D721Med (cell line): Measurements from ENCODE around the gene PPIL1.

Experiments used
- DNase-seq: peaks from one replicate; pipeline ENCODE4 v3.0.0; 2011; ENCODE audit warnings: low spot score; ENCODE audit not compliant: insufficient read length
- FAIRE-seq: peaks from 2 replicates; lab custom pipeline; 2011; peaks lifted over from hg19 to GRCh38; lab: Jason Lieb, UNC
- CTCF ChIP-seq: IDR thresholded peaks from 2 replicates; pipeline ENCODE4 v1.5.1; 2012; ENCODE audit warnings: mild to moderate bottlenecking, control low read depth; ENCODE audit not compliant: insufficient read depth; ENCODE audit errors: missing control alignments

The PPIL1 gene

DNA sequence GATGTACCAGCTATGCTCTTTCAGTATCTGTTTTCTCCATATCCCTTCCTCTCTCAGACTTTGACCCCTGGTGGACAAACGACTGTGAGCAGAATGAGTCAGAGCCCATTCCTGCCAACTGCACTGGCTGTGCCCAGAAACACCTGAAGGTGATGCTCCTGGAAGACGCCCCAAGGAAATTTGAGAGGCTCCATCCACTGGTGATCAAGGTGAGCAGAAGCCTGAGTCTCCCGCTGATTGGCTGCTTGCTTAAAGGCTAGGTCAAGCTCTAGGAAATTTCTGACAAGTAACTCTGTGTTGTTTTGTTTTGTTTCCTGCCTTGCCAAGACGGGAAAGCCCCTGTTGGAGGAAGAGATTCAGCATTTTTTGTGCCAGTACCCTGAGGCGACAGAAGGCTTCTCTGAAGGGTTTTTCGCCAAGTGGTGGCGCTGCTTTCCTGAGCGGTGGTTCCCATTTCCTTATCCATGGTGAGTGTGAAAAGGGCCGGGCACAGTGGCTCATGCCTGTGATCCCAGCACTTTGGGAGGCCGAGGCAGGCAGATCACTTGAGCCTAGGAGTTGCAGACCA lies 39.7 kb upstream of the PPIL1 start:
- DNase-seq, result no peak
- no peak for FAIRE-seq
- TF ChIP-seq CTCF, result peak; percentile 2

DNA sequence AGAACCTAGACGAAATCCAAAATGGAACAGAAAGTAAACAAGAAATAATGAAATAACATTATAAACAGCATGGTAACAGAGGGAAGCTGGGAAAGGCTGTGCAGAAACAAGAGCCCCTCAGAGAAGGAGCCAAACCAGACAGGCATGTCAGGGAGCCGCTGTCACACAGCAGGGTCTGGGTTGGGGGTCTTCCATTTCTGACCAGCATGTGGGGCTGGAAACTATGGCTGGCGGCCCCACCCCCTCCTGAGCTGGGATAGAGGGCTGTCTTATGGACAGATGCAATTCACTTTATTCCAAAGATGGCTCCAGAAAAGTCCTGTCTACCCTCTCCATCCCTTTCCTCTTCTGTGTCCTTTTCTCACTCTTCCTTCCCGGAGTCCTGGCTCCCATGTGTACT lies 38.5 kb upstream of the PPIL1 start:
- FAIRE-seq (no peak), DNase-seq (no peak)
- TF ChIP-seq CTCF, result no peak

DNA sequence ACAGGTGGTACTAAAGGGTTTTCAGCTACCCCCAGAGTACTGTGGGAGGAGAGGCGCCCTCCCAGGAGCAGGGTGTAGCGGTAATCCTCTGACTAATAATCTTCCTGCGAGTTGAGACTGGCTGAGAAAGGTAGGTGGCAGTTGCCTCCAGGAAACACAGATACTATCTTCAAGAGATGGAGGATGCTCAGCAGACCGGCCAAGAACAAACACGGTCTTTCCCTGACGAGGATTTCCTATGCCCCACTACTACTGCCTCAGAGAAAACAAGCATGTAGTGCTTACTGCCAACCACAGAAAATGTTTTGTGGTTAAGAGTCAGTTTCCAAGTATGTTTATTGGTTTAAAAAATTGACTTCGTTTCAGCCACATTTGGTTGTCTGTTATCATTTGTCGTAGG lies 38.0 kb upstream of the PPIL1 start:
- FAIRE-seq (no peak), DNase-seq (no peak)
- TF ChIP-seq CTCF, result no peak

GRCh38 chr6:36912030-36912454 lies 37.4 kb upstream of the PPIL1 start:
- TF ChIP-seq CTCF, result no peak
- FAIRE-seq (no peak), DNase-seq (no peak)

DNA sequence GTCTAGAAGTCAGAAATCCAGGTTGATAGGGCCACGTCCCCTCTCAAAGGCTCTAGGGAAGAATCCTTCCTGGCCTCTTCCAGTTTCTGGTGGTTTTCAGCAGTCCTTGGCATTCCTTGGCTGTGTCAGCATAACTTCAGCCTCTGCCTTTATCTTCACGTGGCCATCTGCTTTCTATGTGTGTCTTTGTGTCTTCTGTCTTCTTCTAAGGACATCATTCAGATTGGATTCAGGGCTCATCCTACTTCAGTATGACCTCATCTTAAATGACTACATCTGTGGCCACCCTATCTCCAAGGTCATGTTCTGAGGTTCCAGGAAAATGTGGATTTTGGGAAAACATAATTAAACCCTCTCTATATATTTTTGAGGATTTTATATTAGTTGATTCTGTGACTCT lies 34.1 kb upstream of the PPIL1 start:
- no peak for TF ChIP-seq CTCF
- FAIRE-seq (no peak), DNase-seq (no peak)

DNA sequence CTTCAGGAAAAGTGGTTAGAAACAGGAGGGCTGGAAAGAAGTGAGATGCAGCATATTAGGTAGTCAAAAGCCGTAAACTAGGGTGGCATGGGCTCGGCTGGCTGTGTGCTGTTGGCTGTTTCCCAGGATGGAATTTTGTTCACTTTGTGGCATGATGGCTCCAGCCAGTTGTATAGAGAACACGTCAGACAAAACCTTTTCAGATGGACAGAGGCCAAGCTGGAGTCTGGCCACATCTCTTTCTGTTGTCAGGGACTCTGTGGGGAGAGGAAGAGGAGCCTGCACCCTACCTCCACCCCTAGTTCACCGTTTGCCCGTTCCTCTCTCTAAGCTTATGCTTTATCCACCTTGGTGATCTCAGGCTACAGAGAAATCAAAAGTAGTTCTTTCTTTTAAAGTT lies 33.2 kb upstream of the PPIL1 start:
- TF ChIP-seq CTCF, result no peak
- DNase-seq, result no peak
- no peak for FAIRE-seq

- no peak for TF ChIP-seq CTCF
- DNase-seq (no peak), FAIRE-seq (no peak)
These were observed 32.1 kb upstream of the PPIL1 start for GRCh38 chr6:36906539-36907325.
